Bone marrow (tissue), 2 donors: ENCODE data around the gene PROM1.
A peak's percentile ranks its signal among the peaks of the same experiment; 100 is the strongest.

Source experiments
- DNase-seq, 2 donors: peaks; one replicate each; lab custom pipeline; 2025; lab: John Stamatoyannopoulos, UW

Gene PROM1

GRCh38 chr4:16109256-16109655 lies 25.4 kb upstream of the PROM1 start:
- DNase-seq: no peak

- DNase-seq: no peak
Observed at GRCh38 chr4:16106956-16107355, 23.1 kb upstream of the PROM1 start.

- DNase-seq: no peak
Observed at GRCh38 chr4:16104520-16104919, 20.7 kb upstream of the PROM1 start.

- no peak for DNase-seq
Observed at GRCh38 chr4:16102356-16102755, 18.5 kb upstream of the PROM1 start.

- no peak for DNase-seq
Observed at GRCh38 chr4:16100833-16101232, 17.0 kb upstream of the PROM1 start.

GRCh38 chr4:16092682-16093319 lies 9.0 kb upstream of the PROM1 start:
- no peak for DNase-seq

- peak in 1 of 2 donors; percentile 36 for DNase-seq
Observed at GRCh38 chr4:16090096-16090705, 6.4 kb upstream of the PROM1 start.

- no peak for DNase-seq
Observed at GRCh38 chr4:16089156-16089555, 5.3 kb upstream of the PROM1 start.

GRCh38 chr4:16088601-16089000 lies 4.8 kb upstream of the PROM1 start:
- DNase-seq: no peak

- no peak for DNase-seq
Observed at GRCh38 chr4:16085822-16086221, 2.0 kb upstream of the PROM1 start.

- DNase-seq: peak in 1 of 2 donors; percentile 23
Observed at GRCh38 chr4:16082426-16083240, 1.2 kb downstream of the PROM1 start.

- no peak for DNase-seq
Observed at GRCh38 chr4:16082041-16082425, 1.8 kb downstream of the PROM1 start.

GRCh38 chr4:16079046-16079445 lies 4.8 kb downstream of the PROM1 start:
- peak in 1 of 2 donors; percentile 57 for DNase-seq

- no peak for DNase-seq
Observed at GRCh38 chr4:16078195-16078760, 5.5 kb downstream of the PROM1 start.

GRCh38 chr4:16077786-16078185 lies 6.0 kb downstream of the PROM1 start:
- no peak for DNase-seq

GRCh38 chr4:16075975-16076757 lies 7.7 kb downstream of the PROM1 start:
- DNase-seq: no peak

- DNase-seq: no peak
Observed at GRCh38 chr4:16075061-16075460, 8.8 kb downstream of the PROM1 start.

- no peak for DNase-seq
Observed at GRCh38 chr4:16072168-16072567, 11.7 kb downstream of the PROM1 start.

GRCh38 chr4:16070203-16070602 lies 13.6 kb downstream of the PROM1 start:
- DNase-seq: no peak

- peak in 1 of 2 donors; percentile 56 for DNase-seq
Observed at GRCh38 chr4:16067515-16067914, 16.3 kb downstream of the PROM1 start.

- no peak for DNase-seq
Observed at GRCh38 chr4:16066586-16067128, 17.2 kb downstream of the PROM1 start.

- no peak for DNase-seq
Observed at GRCh38 chr4:16065066-16065465, 18.8 kb downstream of the PROM1 start.
